Measurements from ENCODE around the gene KBTBD8. TPM values are rescaled to one million over a fixed set of nuclear protein-coding genes. Genes with fewer than 3 reads are reported as not detected.

KBTBD8 gene
- total RNA-seq, 4 donors from 2014 or later = 1.1 to 7.0 (median 3.7) TPM

GRCh38 chr3:66956742-66957141 lies 41.4 kb upstream of the KBTBD8 start:
- Histone ChIP-seq H3K9me3 (no peaks in the 10 kb centered on the region), H3K4me3 (no peak overlapping the region), H3K27ac (no peak overlapping the region), H3K4me1 (peaks cover 0 to 11% (median 0%) of the 10 kb centered on the region in 4 donors), H3K27me3 (no peaks in the 10 kb centered on the region), H3K36me3 (no peaks in the 10 kb centered on the region)
- no peak for DNase-seq
- TF ChIP-seq POLR2A (IDR thresholded peaks at IDR 0.05) = no peak
- no peak for TF ChIP-seq CTCF (IDR thresholded peaks at IDR 0.05)

- H3K4me3 ChIP-seq = no peak overlapping the region
- no peaks in the 10 kb centered on the region for H3K27me3 ChIP-seq
- H3K9me3 ChIP-seq = no peaks in the 10 kb centered on the region
- H3K27ac ChIP-seq = no peak overlapping the region
- H3K4me1 ChIP-seq = peaks cover 0 to 17% (median 2%) of the 10 kb centered on the region in 4 donors
- no peaks in the 10 kb centered on the region for H3K36me3 ChIP-seq
- TF ChIP-seq POLR2A (IDR thresholded peaks at IDR 0.05) (no peak), CTCF (IDR thresholded peaks at IDR 0.05) (no peak)
- peak in 1 of 3 donors; percentile 75 for DNase-seq
These were observed 40.7 kb upstream of the KBTBD8 start for GRCh38 chr3:66957367-66957766.

- DNase-seq = no peak
- no peak for TF ChIP-seq POLR2A (IDR thresholded peaks at IDR 0.05)
- TF ChIP-seq CTCF (IDR thresholded peaks at IDR 0.05) = no peak
- no peak overlapping the region for H3K4me3 ChIP-seq
- no peaks in the 10 kb centered on the region for H3K9me3 ChIP-seq
- H3K36me3 ChIP-seq = no peaks in the 10 kb centered on the region
- H3K4me1 ChIP-seq = peaks cover 0 to 16% (median 2%) of the 10 kb centered on the region in 4 donors
- H3K27me3 ChIP-seq = no peaks in the 10 kb centered on the region
- no peak overlapping the region for H3K27ac ChIP-seq
These were observed 40.0 kb upstream of the KBTBD8 start for GRCh38 chr3:66958067-66958466.

GRCh38 chr3:66962664-66963063 lies 35.4 kb upstream of the KBTBD8 start:
- DNase-seq = no peak
- peaks cover 0 to 9% (median 2%) of the 10 kb centered on the region in 4 donors for H3K4me1 ChIP-seq
- no peaks in the 10 kb centered on the region for H3K36me3 ChIP-seq
- H3K4me3 ChIP-seq = no peak overlapping the region
- H3K27me3 ChIP-seq = no peaks in the 10 kb centered on the region
- no peaks in the 10 kb centered on the region for H3K9me3 ChIP-seq
- TF ChIP-seq POLR2A (IDR thresholded peaks at IDR 0.05) (no peak), CTCF (IDR thresholded peaks at IDR 0.05) (peak in 2 of 6 experiments; percentile 18 to 21)
- H3K27ac ChIP-seq = no peak overlapping the region

GRCh38 chr3:66971245-66971644 lies 26.9 kb upstream of the KBTBD8 start:
- no peak for DNase-seq
- H3K4me3 ChIP-seq = no peak overlapping the region
- H3K36me3 ChIP-seq = no peaks in the 10 kb centered on the region
- no peaks in the 10 kb centered on the region for H3K27me3 ChIP-seq
- TF ChIP-seq POLR2A (IDR thresholded peaks at IDR 0.05) = no peak
- TF ChIP-seq CTCF (IDR thresholded peaks at IDR 0.05) = no peak
- H3K4me1 ChIP-seq = peaks cover 0 to 9% (median 0%) of the 10 kb centered on the region in 4 donors
- no peak overlapping the region for H3K27ac ChIP-seq
- H3K9me3 ChIP-seq = no peaks in the 10 kb centered on the region

Data from Peyer's patch (tissue), 4 donors.